Endometrial microvascular endothelial cells (primary cell): ENCODE measurements around the gene PLOD3. TPM values are rescaled to one million over a fixed set of nuclear protein-coding genes. Genes with fewer than 3 reads are reported as not detected.
"Not testable (repeated sequence)": the region's sequence is repeated elsewhere in the genome, so short reads cannot be mapped to it uniquely, and the experiment has no call there.

Experiments used
- in situ Hi-C: cut with HindIII; loops from 2 replicates; pipeline ENCODE4 v1.10.0; 2017; ENCODE audit warnings: low sequenced_read_pairs, low pct_unique_long_range_greater_than_20kb; ENCODE audit errors: inconsistent ontology term
- total RNA-seq: library from RNA; depleted of rRNA; stranded (reverse); fragments of >200 nt; gene quantifications from one replicate; pipeline ENCODE4 v1.2.3, GENCODE V29; 2015; ENCODE audit errors: inconsistent ontology term

PLOD3 gene
- 109 TPM for total RNA-seq

GRCh38 chr7:101217388-101218235, at the start of gene PLOD3, which contains the start of gene ZNHIT1:
PLOD3 (minus strand) TSS chr7:101217581; CDS start chr7:101217274, 307 bp downstream.
ZNHIT1 (plus strand) TSS chr7:101218165; CDS start chr7:101218196, 31 bp downstream.
- in situ Hi-C loops = no loop called here

GRCh38 chr7:101265622-101266516, 48.5 kb upstream of the PLOD3 start:
- in situ Hi-C loops = no loop called here

- in situ Hi-C loops = not testable (repeated sequence)
Measured at GRCh38 chr7:101264102-101264706, 46.8 kb upstream of the PLOD3 start.

- in situ Hi-C loops = no loop called here
Measured at GRCh38 chr7:101258243-101258731, 40.9 kb upstream of the PLOD3 start.

- in situ Hi-C loops = no loop called here
Measured at GRCh38 chr7:101255796-101256195, 38.4 kb upstream of the PLOD3 start.

GRCh38 chr7:101253199-101253598, 35.8 kb upstream of the PLOD3 start:
- in situ Hi-C loops = not testable (repeated sequence)

- in situ Hi-C loops = no loop called here
Measured at GRCh38 chr7:101251871-101252659, 34.7 kb upstream of the PLOD3 start.

GRCh38 chr7:101250324-101250723, 32.9 kb upstream of the PLOD3 start:
- in situ Hi-C loops = no loop called here

GRCh38 chr7:101248276-101248675, 30.9 kb upstream of the PLOD3 start:
- in situ Hi-C loops = no loop called here

- in situ Hi-C loops = no loop called here
Measured at GRCh38 chr7:101245147-101245668, 27.8 kb upstream of the PLOD3 start.

- in situ Hi-C loops = no loop called here
Measured at GRCh38 chr7:101244375-101245146, 27.2 kb upstream of the PLOD3 start, which contains the start of gene FIS1. FIS1 (minus strand) TSS chr7:101245081; CDS start chr7:101245004, 77 bp downstream.

GRCh38 chr7:101243646-101244374, 26.4 kb upstream of the PLOD3 start:
- in situ Hi-C loops = no loop called here

GRCh38 chr7:101241443-101242349, 24.3 kb upstream of the PLOD3 start:
- in situ Hi-C loops = no loop called here

GRCh38 chr7:101241015-101241363, 23.6 kb upstream of the PLOD3 start:
- in situ Hi-C loops = no loop called here

GRCh38 chr7:101240226-101241014, 23.0 kb upstream of the PLOD3 start:
- in situ Hi-C loops = no loop called here
